H1 (cell line): ENCODE results near the gene MSH4. TPM values are rescaled to one million over a fixed set of nuclear protein-coding genes. Genes with fewer than 3 reads are reported as not detected.

Experiments
- CTCF ChIA-PET: fragments of 300-600 bp; sonication (Branson Sonifier 250); formaldehyde crosslinking; loops from one replicate; lab custom pipeline; 2021; ENCODE audit not compliant: partially characterized antibody; lab: Charles Lee
- POLR2A ChIA-PET: fragments of 300-600 bp; sonication (Branson Sonifier 250); formaldehyde crosslinking; loops from one replicate; lab custom pipeline; 2021; ENCODE audit warnings: inconsistent platforms; ENCODE audit not compliant: partially characterized antibody; lab: Charles Lee
- DNase-seq, 2 experiments: peaks; one replicate each; pipeline versions ENCODE4 v3.0.0 to v3.0.0-alpha.2; 2010 to 2022; ENCODE audit warnings: low spot score in 2 of 2, low read depth in 1 of 2, mixed read lengths in 1 of 2
- FAIRE-seq: peaks from 2 replicates; lab custom pipeline; 2011; peaks lifted over from hg19 to GRCh38; lab: Jason Lieb, UNC
- H2AFZ ChIP-seq: 2 replicates; pipeline ENCODE4 v1.8.1; 2012; ENCODE audit warnings: low read length, inconsistent platforms
- H2AK5ac ChIP-seq: 2 replicates; pipeline ENCODE4 v1.6.1; 2013; ENCODE audit warnings: low read depth, low read length
- H2BK120ac ChIP-seq: replicated peaks from 2 replicates; pipeline ENCODE3; 2013; ENCODE audit warnings: low read depth, low read length, inconsistent platforms
- H2BK12ac ChIP-seq: 2 replicates; pipeline ENCODE4 v1.6.1; 2013; ENCODE audit warnings: low read depth, low read length
- H2BK15ac ChIP-seq: 2 replicates; pipeline ENCODE4 v1.6.1; 2013; ENCODE audit warnings: low read length
- H2BK20ac ChIP-seq: 2 replicates; pipeline ENCODE4 v1.6.1; 2013; ENCODE audit warnings: low read length
- H2BK5ac ChIP-seq: 2 replicates; pipeline ENCODE4 v1.6.1; 2013; ENCODE audit warnings: low read depth, low read length
- H3K14ac ChIP-seq: 2 replicates; pipeline ENCODE4 v1.6.1; 2013; ENCODE audit warnings: inconsistent platforms; ENCODE audit not compliant: insufficient read length
- H3K18ac ChIP-seq: 2 replicates; pipeline ENCODE4 v1.6.1; 2013; ENCODE audit warnings: low read length; ENCODE audit errors: extremely low read depth
- H3K23ac ChIP-seq: 2 replicates; pipeline ENCODE4 v1.6.1; 2013; ENCODE audit warnings: inconsistent platforms; ENCODE audit not compliant: insufficient read length
- H3K23me2 ChIP-seq: 2 replicates; pipeline ENCODE4 v1.6.1; 2013; ENCODE audit warnings: low read depth, low read length
- H3K27ac ChIP-seq: 2 replicates; pipeline ENCODE4 v1.6.1; 2011; ENCODE audit warnings: low read depth, low read length, inconsistent platforms
- H3K27me3 ChIP-seq, 4 experiments: replicated peaks in 1 of 4; 1 replicate in 1 of 4; 2 replicates in 3 of 4; pipeline versions ENCODE4 v1.6.1 to v1.8.1; 2011 to 2013; ENCODE audit warnings: low read length in 3 of 4, mild to moderate bottlenecking in 3 of 4, inconsistent platforms in 2 of 4, mixed read lengths in 2 of 4, moderate library complexity in 1 of 4; ENCODE audit not compliant: control insufficient read depth in 3 of 4, insufficient read depth in 3 of 4; ENCODE audit errors: extremely low read depth in 1 of 4
- H3K36me3 ChIP-seq, 4 experiments: 2 replicates each; pipeline versions ENCODE4 v1.6.1 to v1.8.1; 2011 to 2013; ENCODE audit warnings: mild to moderate bottlenecking in 4 of 4, low read length in 3 of 4, moderate library complexity in 2 of 4, control low read depth in 1 of 4, inconsistent platforms in 1 of 4; ENCODE audit not compliant: insufficient read depth in 4 of 4, control insufficient read depth in 2 of 4
- H3K4ac ChIP-seq: replicated peaks from 2 replicates; pipeline ENCODE3; 2013; ENCODE audit warnings: low read length, low read depth, mixed read lengths, inconsistent platforms; ENCODE audit not compliant: insufficient read length
- H3K4me1 ChIP-seq, 4 experiments: replicated peaks in 1 of 4; 1 replicate in 1 of 4; 2 replicates in 3 of 4; pipeline versions ENCODE4 v1.6.1 to v1.8.1; 2011 to 2013; ENCODE audit warnings: low read length in 3 of 4, inconsistent platforms in 2 of 4, mixed read lengths in 1 of 4; ENCODE audit not compliant: insufficient read depth in 4 of 4, control insufficient read depth in 3 of 4
- H3K4me2 ChIP-seq, 2 experiments: 2 replicates each; pipeline versions ENCODE4 v1.6.1 to v1.8.1; 2011 to 2013; ENCODE audit warnings: low read depth in 2 of 2, low read length in 2 of 2, control low read depth in 1 of 2, inconsistent platforms in 1 of 2, mild to moderate bottlenecking in 1 of 2; ENCODE audit not compliant: insufficient read depth in 1 of 2
- H3K4me3 ChIP-seq, 4 experiments: fragments of 200-600, 300-600 bp in 1 of 4; sonication (generic), shearing (Covaris generic), sonication (Bioruptor Twin) in 1 of 4; 2 replicates each; pipeline versions ENCODE4 v1.5.1 to v1.8.1; 2011 to 2016; ENCODE audit warnings: low read length in 4 of 4, low read depth in 3 of 4, control low read depth in 2 of 4, inconsistent platforms in 2 of 4, mild to moderate bottlenecking in 2 of 4, mixed read lengths in 1 of 4, moderate library complexity in 1 of 4; ENCODE audit not compliant: insufficient read depth in 2 of 4; ENCODE audit errors: extremely low read depth in 1 of 4
- H3K56ac ChIP-seq: replicated peaks from 2 replicates; pipeline ENCODE3; 2013; ENCODE audit warnings: low read depth, mild to moderate bottlenecking, mixed read lengths, low read length, inconsistent platforms; ENCODE audit not compliant: insufficient read length
- H3K79me1 ChIP-seq: 2 replicates; pipeline ENCODE4 v1.6.1; 2013; ENCODE audit warnings: low read depth, low read length, control low read depth
- H3K79me2 ChIP-seq, 2 experiments: 2 replicates each; pipeline versions ENCODE4 v1.6.1 to v1.8.1; 2012 to 2013; ENCODE audit warnings: low read length in 2 of 2, mild to moderate bottlenecking in 2 of 2, inconsistent platforms in 1 of 2; ENCODE audit not compliant: insufficient read depth in 2 of 2, control insufficient read depth in 1 of 2
- H3K9ac ChIP-seq, 4 experiments: replicated peaks in 1 of 4; 1 replicate in 1 of 4; 2 replicates in 3 of 4; pipeline versions ENCODE4 v1.6.1 to v1.8.1; 2011 to 2013; ENCODE audit warnings: low read depth in 3 of 4, low read length in 3 of 4, control low read depth in 2 of 4, mild to moderate bottlenecking in 2 of 4, moderate library complexity in 2 of 4, inconsistent platforms in 1 of 4; ENCODE audit errors: extremely low read depth in 1 of 4
- H3K9me3 ChIP-seq, 2 experiments: 2 replicates each; pipeline versions ENCODE4 v1.6.1 to v1.8.1; 2012 to 2013; ENCODE audit warnings: mild to moderate bottlenecking in 2 of 2, moderate library complexity in 2 of 2, control low read depth in 1 of 2, inconsistent platforms in 1 of 2, low read depth in 1 of 2, low read length in 1 of 2, mixed read lengths in 1 of 2; ENCODE audit not compliant: insufficient read depth in 2 of 2
- H4K20me1 ChIP-seq, 2 experiments: replicated peaks in 1 of 2; 2 replicates each; pipeline versions ENCODE3 to v1.8.1; 2011 to 2013; ENCODE audit warnings: inconsistent platforms in 2 of 2, low read length in 2 of 2, mild to moderate bottlenecking in 1 of 2; ENCODE audit not compliant: insufficient read depth in 2 of 2, control insufficient read depth in 1 of 2
- H4K5ac ChIP-seq: 2 replicates; pipeline ENCODE4 v1.6.1; 2013; ENCODE audit warnings: low read length, low read depth, mixed read lengths, inconsistent platforms; ENCODE audit not compliant: insufficient read length
- H4K8ac ChIP-seq: 2 replicates; pipeline ENCODE4 v1.8.0; 2013; ENCODE audit warnings: mild to moderate bottlenecking, moderate library complexity, low read length, inconsistent platforms; ENCODE audit not compliant: insufficient read depth; ENCODE audit errors: extremely low read depth
- H4K91ac ChIP-seq: replicated peaks from 2 replicates; pipeline ENCODE3; 2013; ENCODE audit warnings: low read length, mixed read lengths, inconsistent platforms; ENCODE audit not compliant: insufficient read length
- BACH1 ChIP-seq: IDR thresholded peaks from 2 replicates; pipeline ENCODE4 v1.6.1; 2012; ENCODE audit warnings: low read length, improper control_type of control experiment
- CHD1 ChIP-seq: IDR thresholded peaks from 2 replicates; pipeline ENCODE4 v1.6.1; 2012; ENCODE audit warnings: low read depth, low read length, improper control_type of control experiment
- EZH2 ChIP-seq: fragments of 200-600 bp; sonication (generic); IDR thresholded peaks from 2 replicates; pipeline ENCODE4 v1.7.1; 2012; ENCODE audit warnings: low read depth, mild to moderate bottlenecking, moderate library complexity, low read length, inconsistent platforms; ENCODE audit not compliant: severe bottlenecking
- KDM1A ChIP-seq: fragments of 200-600, 300-600 bp; sonication (generic); IDR thresholded peaks from 2 replicates; pipeline ENCODE4 v1.7.1; 2016; ENCODE audit warnings: mild to moderate bottlenecking, low read length, borderline replicate concordance
- RFX5 ChIP-seq: IDR thresholded peaks from 2 replicates; pipeline ENCODE4 v1.6.1; 2011; ENCODE audit warnings: low read depth, low read length, improper control_type of control experiment, borderline replicate concordance
- TAF1 ChIP-seq: IDR thresholded peaks from 2 replicates; pipeline ENCODE4 v1.6.1; 2011; ENCODE audit warnings: mild to moderate bottlenecking, low read depth, low read length
- polyA plus RNA-seq, 7 experiments: library from polyadenylated mRNA; depleted of rRNA in 3 of 7; stranded (reverse) in 5 of 7; unstranded in 2 of 7; fragments of >200 nt in 5 of 7; fragments of 200-250 nt in 2 of 7; gene quantifications; 1 replicate in 5 of 7; 2 replicates in 1 of 7; 4 replicates in 1 of 7; pipeline versions ENCODE4 v1.2.1 to v1.2.3, GENCODE V29; 2011 to 2013; ENCODE audit warnings: missing spikeins in 2 of 7, mixed read lengths in 2 of 7
- total RNA-seq: library from RNA; stranded (reverse); fragmentation: NEBNext Ultra II Directional; extraction: Animal tissue kit (Norgen Biotek cat#: 25700); gene quantifications from 2 replicates; pipeline ENCODE4 v1.2.1, GENCODE V29; 2021
- TF ChIP-seq, protein P1 (sequence below): IDR thresholded peaks from 2 replicates; pipeline ENCODE4 v1.6.1; 2011; ENCODE audit warnings: low read depth, mild to moderate bottlenecking, low read length; ENCODE audit not compliant: insufficient read depth
- TF ChIP-seq, protein P2 (sequence below): IDR thresholded peaks from 2 replicates; pipeline ENCODE4 v1.6.1; 2012; ENCODE audit warnings: inconsistent platforms

The MSH4 gene
- total and polyA plus RNA-seq, 2 of the 8 experiments (the other 6 are each of a cell fraction or from before 2014, with no cell fraction given) = 0.03 to 0.22 TPM

DNA sequence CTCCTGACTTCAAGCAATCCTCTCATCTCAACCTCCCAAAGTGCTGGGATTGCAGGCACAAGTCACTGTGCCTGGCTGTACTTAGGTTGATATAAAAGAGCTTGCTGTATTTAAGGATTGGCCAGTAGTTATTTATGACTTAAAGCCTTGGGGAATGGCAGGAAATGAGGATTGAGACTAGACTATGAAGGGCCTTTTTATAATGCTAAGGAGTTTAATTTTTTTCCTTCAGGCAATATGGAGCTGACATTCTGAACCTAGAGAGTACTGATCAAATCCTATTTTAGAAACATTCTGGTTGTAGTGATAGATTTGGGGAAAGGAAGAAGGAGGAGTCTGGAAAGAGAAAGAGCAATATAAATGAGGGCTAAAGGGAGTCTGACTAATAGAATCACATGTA lies 44.7 kb downstream of the MSH4 start:
- no peak for DNase-seq
- Histone ChIP-seq H3K23me2 (no peaks in the 10 kb centered on the region), H2AK5ac (no peak overlapping the region)

More for the DNA sequence above, 44.7 kb downstream of the MSH4 start:
- TF ChIP-seq CHD1 (no peak), RFX5 (no peak), KDM1A (no peak), EZH2 (no peak), BACH1 (no peak), TAF1 (no peak)
- TF ChIP-seq, protein P1, sequence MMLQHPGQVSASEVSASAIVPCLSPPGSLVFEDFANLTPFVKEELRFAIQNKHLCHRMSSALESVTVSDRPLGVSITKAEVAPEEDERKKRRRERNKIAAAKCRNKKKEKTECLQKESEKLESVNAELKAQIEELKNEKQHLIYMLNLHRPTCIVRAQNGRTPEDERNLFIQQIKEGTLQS = no peak
- TF ChIP-seq, protein P2, sequence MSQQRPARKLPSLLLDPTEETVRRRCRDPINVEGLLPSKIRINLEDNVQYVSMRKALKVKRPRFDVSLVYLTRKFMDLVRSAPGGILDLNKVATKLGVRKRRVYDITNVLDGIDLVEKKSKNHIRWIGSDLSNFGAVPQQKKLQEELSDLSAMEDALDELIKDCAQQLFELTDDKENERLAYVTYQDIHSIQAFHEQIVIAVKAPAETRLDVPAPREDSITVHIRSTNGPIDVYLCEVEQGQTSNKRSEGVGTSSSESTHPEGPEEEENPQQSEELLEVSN = no peak
- H3K14ac ChIP-seq = no peak overlapping the region
- no peak for FAIRE-seq
- H3K4me1 ChIP-seq = no peaks in the 10 kb centered on the region
- no peak overlapping the region for H3K4me2 ChIP-seq
- H3K9ac ChIP-seq = no peak overlapping the region
- H2BK20ac ChIP-seq = no peak overlapping the region
- H2BK5ac ChIP-seq = no peak overlapping the region
- no peaks in the 10 kb centered on the region for H3K9me3 ChIP-seq
- no peak overlapping the region for H3K18ac ChIP-seq
- H3K27me3 ChIP-seq = no peaks in the 10 kb centered on the region
- H3K4ac ChIP-seq = no peak overlapping the region
- POLR2A ChIA-PET = no interaction called here
- no peak overlapping the region for H3K56ac ChIP-seq
- CTCF ChIA-PET = interaction anchor here (0.8 to 1.4 kb wide), 2 partner anchors 39 to 575 kb away, joined by 3 to 4 read pairs; no protein-coding TSS in a partner anchor
- no peak overlapping the region for H4K5ac ChIP-seq
- no peaks in the 10 kb centered on the region for H3K79me1 ChIP-seq
- H4K91ac ChIP-seq = no peak overlapping the region
- H2BK120ac ChIP-seq = no peak overlapping the region
- H3K27ac ChIP-seq = no peak overlapping the region
- no peaks in the 10 kb centered on the region for H3K79me2 ChIP-seq
- no peaks in the 10 kb centered on the region for H3K36me3 ChIP-seq
- H4K20me1 ChIP-seq = no peaks in the 10 kb centered on the region
- no peak overlapping the region for H2BK15ac ChIP-seq
- H4K8ac ChIP-seq = no peak overlapping the region
- H2BK12ac ChIP-seq = no peak overlapping the region
- no peak overlapping the region for H2AFZ ChIP-seq
- H3K4me3 ChIP-seq = no peak overlapping the region
- no peak overlapping the region for H3K23ac ChIP-seq
